KBM-7 (cell line): Measurements from ENCODE around the gene HOXC5.
"Not testable (repeated sequence)": the region's sequence is repeated elsewhere in the genome, so short reads cannot be mapped to it uniquely, and the experiment has no call there.

Source experiments
- DNase-seq: peaks from one replicate; pipeline ENCODE4 v3.0.0-alpha.2; 2015
- in situ Hi-C: fragments of 300-500 bp; cut with MboI; formaldehyde crosslinking; loops from 2 replicates; pipeline ENCODE4 v1.14.3; 2020; ENCODE audit warnings: low sequenced_read_pairs, low pct_unique_long_range_greater_than_20kb, mixed read lengths

Gene HOXC5

DNA sequence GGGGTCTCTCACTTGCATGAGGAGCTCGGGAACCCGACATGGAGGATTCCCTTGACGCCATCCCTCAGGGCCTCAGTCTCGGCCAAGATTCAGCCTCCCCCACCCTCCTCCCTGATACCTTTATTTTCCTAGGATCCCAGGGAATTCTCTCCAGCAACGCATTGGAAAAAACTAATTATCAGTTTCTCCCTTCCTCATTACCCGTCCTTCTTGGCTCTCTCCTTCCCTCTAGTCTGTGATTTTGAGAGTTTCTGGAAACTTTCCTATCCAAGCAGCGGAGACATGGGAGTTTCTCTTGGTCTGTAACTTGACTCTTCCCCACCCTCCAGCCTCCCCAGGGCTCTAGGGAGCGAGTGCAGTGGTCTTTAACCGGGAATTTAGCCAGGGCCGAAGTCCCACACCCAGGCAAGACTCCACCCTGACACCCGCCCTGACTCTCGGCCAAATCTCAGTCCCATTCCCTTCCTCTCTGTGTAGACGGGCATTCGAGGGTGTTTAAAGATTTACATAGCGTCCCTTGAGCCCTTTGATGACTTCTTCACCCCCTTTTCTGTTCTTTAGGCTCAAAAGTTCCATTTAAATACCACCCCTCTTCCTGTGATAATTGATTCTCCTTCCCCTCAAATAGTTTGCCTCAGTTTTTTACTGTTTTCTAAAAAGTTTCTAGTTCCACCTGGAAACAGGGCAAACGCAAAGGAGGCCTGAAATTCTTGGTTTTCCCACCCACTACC is 6.7 kb downstream of the HOXC5 start:
- no peak for DNase-seq
- in situ Hi-C loops: no loop called here

DNA sequence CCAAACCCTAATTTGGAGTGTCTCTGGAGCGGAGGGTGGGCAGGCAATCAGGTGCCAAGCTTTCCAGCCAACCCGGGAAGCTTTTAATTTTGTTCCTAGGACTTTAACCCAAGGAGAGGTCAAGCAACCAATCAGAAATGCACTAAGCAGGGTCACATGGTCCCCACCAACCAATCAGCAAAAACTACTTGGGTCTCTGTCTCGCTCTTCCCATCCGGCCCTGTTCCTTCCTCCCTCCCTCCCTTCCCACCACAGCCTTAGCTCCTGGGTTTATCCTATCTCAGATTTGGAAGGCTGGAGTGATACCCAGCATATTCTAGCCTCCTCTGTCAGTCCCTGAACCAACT is 7.3 kb downstream of the HOXC5 start:
- no peak for DNase-seq

DNA sequence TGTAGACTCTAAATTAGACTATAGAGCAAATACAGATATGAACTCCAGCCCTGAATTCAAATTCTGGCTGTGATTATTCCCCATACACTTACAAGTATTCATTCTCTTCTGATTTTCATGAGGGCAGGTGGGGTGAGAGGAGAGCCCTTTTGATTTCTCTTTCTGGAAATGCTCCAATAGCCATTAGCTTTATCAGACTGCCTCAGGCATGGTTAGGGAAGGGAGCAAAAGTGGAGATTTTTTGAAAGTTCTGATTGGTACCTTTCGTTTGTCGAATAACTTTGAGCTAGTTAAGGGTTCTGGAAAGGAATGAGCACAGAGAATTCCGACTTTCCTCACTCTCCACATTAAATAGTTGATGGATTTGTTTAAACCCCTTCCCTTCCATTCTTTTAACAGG is 7.8 kb downstream of the HOXC5 start:
- no peak for DNase-seq
- in situ Hi-C loops: no loop called here

More for the DNA sequence above, 7.3 kb downstream of the HOXC5 start:
- in situ Hi-C loops: no loop called here

DNA sequence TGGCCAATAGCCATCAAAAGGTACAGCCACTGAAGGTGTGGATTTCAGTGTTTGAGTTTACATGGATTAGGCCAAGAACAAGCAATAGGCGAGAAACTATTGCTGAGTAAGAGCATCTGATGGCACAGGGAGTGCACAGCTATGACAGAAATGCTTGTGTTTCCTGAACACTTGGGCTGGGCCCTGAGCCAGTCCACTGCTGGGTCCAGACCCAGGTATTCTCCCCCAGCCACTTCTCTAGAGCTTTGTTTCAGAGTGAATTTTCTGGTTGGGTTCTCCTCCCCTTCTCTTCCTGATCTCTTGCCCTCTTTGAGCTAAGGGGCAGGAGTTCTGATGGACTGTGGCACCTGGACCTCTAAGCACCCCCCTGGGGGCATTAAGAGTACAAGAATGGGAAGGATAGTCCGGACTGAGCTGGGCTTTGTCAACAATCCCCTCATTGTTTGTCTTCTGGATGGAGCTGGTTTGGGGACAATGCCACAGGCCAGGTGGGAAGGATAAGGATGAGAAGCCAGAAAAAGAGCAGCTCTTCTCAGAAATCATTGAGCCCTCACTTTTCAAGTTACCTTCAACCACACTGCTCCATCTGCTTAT is 8.3 kb downstream of the HOXC5 start:
- in situ Hi-C loops: no loop called here
- no peak for DNase-seq

DNA sequence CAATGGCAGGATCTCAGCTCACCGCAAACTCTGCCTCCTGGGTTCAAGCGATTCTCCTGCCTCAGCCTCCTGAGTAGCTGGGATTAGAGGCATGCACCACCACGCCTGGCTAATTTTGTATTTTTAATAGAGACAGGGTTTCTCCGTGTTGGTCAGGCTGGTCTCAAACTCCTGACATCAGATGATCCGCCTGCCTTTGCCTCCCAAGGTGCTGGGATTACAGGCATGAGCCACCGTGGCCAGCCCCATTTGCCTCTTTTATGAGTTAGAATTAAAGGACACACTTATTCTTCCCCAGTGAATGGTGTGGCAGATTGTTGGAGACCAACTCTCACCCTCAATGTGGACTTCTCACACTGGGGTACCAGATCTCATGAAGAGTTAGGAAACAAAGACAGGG is 9.2 kb downstream of the HOXC5 start:
- in situ Hi-C loops, DNase-seq: not testable (repeated sequence)

DNA sequence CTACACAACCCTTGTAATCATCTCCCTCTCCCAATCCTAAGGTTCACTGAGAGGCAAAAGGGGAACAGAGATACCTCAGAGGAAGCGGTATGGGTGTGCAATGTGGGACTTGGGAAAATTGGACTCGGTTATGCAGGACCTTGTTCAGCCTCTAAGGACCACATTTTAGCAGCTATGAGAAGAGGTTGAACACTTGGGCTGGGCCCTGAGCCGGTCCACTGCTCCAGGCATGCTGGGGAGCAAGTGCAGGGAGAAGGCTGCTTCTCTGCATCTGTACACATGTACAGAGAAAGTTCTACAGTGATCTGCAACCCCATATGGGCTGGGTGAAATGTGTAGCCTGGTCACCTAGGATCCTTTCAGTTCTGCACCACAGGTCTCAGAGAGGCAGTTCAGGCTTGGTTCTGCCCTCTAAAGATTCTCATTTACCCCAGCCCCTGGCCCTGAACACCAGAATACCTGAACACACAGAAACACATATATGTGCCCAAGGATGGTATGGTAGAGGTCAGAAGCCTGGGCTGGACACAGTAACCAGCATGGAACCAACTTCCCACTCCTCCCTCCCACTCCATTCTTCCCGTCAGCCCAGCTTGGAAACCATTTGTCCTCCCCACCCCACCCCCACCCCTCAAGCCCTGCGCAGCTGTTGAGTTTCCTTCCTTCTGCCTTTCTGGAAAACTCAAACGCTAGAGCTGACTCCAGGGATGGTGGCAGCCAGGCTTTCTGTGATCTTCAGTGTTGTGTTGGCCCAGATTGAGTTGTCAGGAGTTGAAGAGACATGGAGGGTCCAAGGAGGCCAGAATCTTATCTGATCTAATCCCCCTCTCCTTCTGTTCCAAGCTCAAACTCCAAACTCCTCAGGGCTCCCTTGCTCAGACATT is 10.4 kb downstream of the HOXC5 start:
- in situ Hi-C loops: no loop called here
- DNase-seq: no peak

DNA sequence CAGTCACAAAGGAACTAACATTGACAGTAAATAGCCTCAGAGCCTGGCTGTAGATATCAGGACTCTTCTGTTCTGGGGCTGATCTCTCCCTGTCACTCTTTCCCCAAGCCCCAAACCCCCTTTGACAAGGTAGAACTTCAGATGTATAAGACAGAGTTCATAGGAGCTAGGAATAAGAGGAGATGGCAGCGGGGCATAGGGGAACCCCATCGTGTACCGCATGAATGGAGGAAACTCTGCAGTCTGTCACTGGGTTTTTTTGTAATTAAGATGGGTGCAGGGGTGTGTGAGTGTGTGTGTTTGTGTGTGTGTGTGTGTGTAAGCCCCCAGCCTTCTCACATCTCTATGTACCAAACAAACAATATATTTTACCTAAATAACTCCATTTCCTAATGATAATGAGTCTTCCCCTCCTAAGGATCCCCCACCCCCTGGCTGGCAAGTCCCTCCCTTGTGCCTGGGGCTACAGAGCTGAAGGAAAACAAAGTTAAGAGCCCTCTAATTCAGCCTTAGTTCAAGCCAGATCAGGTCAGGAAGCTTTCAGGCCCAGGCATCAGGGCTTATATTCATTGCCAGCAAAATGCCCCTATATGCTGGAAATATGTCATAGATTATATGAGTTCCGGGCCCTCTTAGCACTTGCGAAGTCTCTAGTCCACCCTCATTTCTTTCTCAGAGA is 11.7 kb downstream of the HOXC5 start:
- in situ Hi-C loops: no loop called here
- DNase-seq: no peak

DNA sequence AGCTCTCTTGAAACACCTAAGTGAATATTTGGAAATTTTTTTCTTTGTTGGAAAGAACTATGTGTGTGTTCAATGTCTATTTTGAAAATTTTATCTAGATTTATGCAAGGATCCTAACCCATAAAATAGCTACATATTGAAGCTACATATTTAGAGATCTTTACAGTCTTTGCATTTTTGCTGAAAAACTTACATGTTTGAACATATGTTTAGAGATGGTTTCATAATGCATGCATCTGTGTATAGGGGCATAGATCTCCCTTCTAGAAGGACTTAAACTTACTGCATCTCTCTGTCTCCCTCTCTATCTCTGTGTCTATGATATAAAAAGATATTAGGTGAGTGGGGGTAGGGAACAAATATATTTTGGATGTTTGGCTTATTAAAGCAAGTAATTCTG is 12.6 kb downstream of the HOXC5 start:
- DNase-seq: no peak
- in situ Hi-C loops: no loop called here

DNA sequence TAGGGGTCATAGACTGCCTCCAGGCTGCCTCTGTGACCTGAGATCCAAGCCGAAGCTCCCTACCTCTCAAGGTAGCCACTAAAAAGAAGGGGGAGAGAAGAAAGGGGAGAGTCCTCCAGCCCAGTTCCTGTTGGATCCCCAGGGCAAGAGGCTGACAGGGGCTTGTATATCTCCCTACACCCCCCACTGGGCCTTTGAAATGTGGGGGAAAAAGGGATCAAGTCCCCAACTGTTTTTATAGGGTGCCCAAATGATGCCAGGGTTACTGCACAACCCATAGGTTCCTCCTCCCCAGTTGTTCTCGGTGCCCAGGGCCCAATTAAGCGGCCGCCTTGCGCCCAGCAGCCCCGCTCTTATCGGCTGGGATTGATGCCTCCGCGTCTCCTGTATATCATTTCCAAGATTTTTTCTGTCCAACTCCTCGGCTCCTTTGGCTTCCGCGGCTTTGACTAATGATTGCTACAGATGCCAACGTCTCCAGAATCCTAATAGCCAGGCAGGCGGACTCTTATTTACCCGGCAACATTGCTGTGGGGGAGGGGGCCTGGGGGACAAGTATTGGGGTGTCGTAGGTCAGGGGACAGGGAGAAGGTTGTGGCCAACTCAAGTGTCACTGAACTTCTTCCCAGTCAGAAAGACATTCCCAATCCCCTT is 13.1 kb downstream of the HOXC5 start:
- in situ Hi-C loops: no loop called here
- no peak for DNase-seq

DNA sequence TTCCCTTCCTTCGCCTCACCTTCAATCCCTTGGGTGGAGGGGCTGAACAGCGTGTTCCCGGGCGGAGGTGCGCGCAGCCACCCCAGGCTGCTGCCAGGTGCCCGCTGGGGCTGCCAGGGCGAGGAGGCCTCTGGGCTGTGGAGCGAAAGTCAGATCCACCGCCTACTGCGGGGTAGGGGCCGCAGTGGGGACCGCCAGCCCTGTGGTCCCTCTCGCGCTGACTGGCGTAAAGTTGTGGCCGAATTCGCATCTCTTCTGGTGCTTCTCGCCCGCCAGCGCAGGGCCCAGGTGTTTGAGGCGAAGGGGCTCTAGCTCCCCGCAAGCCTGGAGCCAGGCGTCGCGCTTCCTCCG is 13.9 kb downstream of the HOXC5 start:
- in situ Hi-C loops: no loop called here
- DNase-seq: no peak

DNA sequence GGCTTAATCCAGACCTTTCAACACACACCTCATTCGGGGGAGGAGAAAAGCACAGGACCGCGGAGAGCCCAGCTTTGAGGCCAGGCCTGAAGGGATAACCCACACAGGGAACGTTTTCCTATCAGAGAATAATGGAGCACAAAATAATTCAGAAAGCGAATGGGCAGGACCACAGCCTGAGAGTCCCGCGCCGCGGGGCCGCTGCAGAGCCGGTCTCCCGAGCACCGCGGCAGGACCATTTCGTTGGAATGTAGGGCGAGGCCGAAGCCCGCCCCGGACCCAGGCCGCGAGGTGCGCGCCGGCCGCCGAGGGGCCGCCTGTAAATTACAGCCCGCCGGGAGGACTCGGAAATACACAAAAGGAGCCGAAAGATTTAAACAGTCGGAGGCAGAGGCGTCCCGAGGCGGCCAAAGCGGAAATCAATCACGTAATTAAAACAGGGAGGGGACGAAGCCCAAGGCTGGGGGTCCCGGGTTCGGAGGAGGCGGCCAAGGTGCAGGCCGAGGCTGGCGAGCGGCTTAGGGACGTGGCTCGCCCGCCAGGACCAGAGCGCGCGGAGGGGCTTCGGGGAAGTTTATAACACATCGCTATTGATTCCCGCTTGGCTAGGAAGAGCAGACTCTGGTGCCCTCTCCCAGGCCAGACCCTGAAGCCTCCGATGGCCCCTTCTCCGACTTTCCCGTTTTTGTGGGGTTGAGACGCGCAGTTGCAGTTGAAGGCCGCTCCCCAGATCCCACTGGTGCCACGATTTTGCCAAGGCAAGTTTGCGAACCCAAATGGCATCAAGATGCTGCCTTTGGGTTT is 14.5 kb downstream of the HOXC5 start:
- in situ Hi-C loops: no loop called here
- DNase-seq: no peak

DNA sequence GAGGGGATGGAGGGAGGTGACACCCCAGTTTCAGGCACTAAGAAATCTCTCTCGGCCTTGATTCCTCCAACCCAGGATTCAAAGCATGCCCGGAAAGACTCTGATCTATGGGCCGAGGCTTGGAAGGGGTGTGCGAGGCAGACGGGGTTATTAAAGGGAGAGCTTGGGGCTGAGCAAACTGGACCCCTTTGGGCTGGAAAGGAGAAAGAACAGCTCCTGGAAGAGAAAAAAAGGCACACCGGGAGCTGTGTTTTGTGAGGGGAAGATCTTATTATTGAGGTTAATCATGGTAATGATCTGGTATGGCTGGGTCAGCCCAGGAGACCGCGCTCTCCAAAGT is 15.1 kb downstream of the HOXC5 start:
- DNase-seq: no peak
- in situ Hi-C loops: no loop called here

DNA sequence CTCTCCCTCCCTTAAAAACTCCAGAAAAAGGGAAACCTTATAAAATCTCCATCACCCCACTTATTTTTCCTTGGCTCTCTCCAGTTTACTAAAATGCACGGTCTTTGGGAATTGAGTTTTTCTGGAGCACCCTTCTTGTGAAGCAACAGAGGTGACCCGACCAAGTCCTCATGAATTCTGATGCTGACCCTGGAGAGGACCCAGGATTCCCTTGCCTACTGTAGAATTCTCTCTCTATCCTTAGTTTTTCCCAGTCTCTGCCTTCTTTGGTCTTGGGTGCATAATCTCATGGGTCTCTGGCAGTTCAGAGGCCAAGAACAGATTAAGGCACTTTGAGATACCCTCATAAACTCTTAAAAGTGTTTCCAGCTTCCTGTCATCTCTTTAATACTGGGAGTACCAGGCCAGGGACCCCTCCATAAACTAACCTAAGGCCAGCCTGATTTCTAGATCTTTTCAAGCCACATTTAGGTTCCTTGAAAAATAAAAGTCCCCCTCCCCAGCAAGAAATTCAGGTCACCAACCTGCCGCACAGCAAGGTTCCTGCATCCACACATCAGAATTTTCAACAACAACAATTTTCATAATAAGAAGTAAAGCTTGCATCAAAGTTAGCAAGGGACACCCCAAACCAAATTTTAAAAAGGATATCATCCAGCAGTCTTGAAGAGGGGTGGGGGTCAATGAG is 15.7 kb downstream of the HOXC5 start:
- DNase-seq: no peak
- in situ Hi-C loops: no loop called here

DNA sequence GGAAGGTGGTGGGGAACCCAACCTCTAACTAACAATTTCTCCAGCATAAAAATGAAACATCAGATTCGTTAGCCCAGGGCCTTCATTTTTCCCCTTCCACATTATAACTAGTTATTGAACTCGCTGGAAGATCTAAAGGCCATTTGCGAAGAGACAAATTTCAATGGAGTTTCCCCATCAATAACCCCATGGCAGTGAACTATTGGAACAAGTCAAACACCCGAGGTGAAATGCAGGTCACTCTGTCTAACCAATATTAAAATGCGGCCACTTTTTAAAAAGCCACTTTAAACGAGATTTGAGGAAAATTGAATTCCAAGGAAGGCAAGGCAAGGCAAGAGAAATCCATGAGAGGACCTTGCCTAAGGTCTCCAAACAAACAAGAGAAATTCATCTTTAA is 16.3 kb downstream of the HOXC5 start:
- DNase-seq: no peak
- in situ Hi-C loops: no loop called here

DNA sequence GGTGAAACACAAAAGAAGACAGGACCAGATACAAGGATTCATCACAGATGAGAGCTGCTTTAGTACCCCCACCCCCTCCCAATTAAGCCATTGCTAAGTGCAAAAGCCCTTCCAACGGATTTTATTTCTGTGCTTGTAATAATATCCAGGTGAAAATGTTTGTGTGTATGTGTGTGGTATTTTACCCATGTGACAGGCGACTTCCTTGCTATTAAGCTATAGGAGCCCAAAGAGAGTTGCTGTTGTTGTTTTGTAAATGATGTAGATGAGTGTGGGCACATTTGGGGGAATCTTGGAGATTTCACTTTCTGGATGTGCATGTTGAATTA is 17.6 kb downstream of the HOXC5 start:
- in situ Hi-C loops: no loop called here

DNA sequence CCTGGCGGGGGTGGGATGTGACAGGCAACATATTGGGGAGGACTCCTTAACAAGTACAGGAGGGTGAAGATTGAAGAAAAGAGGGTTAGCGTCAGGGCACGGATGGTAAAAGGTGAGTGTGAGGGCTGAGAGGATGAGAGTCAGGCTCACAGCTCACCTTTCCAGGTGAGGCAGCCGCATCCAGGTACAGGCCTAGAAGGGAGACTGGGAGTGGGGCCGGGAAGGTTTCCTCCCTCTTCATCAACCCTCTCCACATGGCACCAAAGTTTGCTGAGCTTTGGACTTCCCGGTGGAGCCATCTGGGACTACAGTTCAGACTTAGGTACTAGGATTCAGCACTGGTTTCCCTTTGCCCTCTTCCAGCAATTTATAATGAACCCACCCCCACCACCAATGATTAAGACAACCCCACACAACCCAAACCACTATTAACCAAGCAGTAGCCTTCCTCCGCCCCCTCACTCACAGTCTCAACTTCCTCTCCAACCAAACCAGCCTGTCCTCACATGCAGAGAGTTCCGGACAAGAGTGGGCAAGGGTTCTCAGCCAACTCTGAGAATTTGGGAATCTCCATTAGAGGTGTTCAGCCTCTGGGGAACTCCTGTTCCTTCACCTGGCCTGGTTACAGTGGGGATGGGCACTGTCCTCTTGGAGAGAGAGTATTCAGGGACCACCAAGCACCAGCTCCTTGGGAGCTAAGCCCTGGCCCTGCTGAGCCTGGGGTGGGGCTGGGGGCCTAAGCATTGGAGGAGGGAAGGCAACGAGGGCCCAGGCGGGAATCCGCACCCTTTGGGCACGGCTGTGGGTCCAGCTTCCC is 18.4 kb downstream of the HOXC5 start:
- in situ Hi-C loops: no loop called here
- no peak for DNase-seq

More for the DNA sequence above, 17.6 kb downstream of the HOXC5 start:
- no peak for DNase-seq

DNA sequence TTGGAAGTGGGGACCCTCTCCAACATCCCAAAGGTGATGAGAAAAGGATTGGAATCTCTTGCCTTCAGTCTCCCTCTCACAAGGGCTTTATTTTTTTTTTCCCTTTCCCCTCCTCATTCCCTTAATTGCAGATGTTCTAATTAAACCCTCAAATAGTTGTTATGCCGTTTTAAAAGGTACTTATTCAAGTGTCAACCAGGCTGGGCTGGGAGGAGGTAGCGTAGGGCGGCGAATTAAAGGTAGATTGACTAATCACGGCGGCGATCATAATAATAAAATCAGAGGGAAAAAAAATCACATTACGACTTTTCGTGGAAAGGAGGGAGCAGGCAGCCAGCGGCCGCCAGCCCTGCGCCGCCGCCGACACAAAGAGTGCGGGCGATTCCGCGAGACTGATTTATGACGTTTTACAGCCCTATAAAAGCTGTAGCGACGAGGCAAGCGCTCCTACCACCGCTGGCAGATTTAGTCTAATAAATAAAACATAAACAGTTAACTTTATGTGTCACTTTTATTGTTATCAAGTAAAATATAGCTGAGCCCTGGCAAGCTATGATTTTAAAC is 19.1 kb downstream of the HOXC5 start:
- in situ Hi-C loops: no loop called here
- DNase-seq: no peak
